NCI-H2029 treated with DMSO at 0.1 percent for 48 hours (cell line): ENCODE measurements around the gene ZDHHC5.

Experiments used
- DNase-seq: peaks from one replicate; lab custom pipeline; 2025; lab: John Stamatoyannopoulos, UW

Gene ZDHHC5

DNA sequence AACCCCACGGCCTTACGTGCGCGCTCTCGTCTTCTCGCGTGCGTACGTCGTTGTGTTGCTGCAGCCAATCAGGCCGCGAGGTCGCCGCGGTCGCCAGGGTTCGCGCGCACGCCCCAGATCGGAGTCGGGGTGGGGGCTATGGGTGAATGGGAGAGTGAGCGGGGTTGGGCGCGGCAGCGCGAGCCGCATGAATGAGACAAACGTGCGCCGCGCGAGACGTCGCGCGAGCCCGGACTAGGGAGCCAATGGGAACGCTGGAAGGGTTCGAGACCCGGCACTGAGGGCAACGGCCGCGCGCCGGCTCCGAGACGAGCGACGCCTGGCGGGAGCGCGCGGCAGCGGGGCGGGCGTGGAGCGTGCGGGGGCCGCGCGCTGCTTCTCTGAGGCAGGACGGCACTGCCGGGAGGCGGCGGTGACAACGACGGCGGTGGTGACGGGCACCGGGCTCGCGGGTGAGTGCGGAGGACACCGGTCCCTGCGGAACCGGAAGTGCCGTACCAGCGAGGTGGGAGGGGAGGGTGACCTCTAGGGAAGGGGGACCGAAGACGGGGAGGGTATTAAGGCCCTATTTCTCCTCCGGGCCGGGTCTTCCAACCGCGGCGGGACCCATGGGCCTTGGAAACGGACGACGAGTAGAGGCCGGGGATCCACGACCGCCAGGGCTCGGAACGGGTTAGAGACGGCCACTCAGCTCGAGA, at the start of gene ZDHHC5:
Gene ZDHHC5, plus strand, starts transcription at position 379 of the 698 bp plus-strand sequence. CDS start 4,977 bp downstream, outside the sequence.
- DNase-seq, result peak; percentile 98

- no peak for DNase-seq
Measured at GRCh38 chr11:57618438-57618837, 49.5 kb upstream of the ZDHHC5 start.

- DNase-seq, result no peak
Measured at GRCh38 chr11:57619331-57619730, 48.6 kb upstream of the ZDHHC5 start.

DNA sequence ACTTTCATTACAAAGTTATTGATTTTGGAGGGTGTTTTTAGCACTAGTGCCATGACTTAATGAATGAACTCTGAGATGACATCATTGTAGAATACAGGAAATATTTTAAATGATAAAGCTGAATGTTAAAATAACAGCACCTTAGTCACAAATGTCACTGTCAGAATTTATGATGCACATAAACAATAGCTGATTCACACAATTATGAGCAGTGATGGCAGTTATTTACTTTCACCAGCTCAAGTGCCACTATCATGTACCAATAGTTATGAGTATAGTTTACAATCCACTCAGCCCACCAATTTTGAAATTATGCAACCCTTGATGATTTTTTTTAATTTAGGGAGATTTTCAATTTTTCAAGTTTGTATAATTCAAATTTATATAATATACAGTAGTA, 47.4 kb upstream of the ZDHHC5 start:
- DNase-seq, result no peak

GRCh38 chr11:57622263-57622662, 45.7 kb upstream of the ZDHHC5 start:
- DNase-seq, result no peak

- DNase-seq, result no peak
Measured at GRCh38 chr11:57624864-57625263, 43.0 kb upstream of the ZDHHC5 start.

GRCh38 chr11:57626895-57627294, 41.0 kb upstream of the ZDHHC5 start:
- no peak for DNase-seq

DNA sequence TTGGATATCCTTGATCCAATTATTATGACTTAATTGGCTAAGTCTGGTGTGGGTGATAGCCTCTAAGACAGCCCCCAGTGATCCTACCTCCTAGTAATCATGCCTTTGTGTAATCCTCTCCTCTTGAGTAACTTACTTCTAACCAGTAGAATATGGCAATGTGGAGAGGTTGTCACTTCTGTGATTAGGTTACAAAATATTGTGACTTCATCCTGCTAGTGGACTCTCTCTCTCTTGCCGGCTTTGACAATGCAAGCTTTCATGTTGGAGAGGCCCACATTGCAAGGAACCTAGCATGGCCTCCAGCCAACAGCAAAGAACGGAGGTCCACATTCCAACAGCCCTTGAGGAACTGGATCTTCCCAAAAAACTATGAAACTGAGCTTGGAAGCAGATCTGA, 37.7 kb upstream of the ZDHHC5 start:
- no peak for DNase-seq

- DNase-seq, result no peak
Measured at GRCh38 chr11:57632116-57632515, 35.8 kb upstream of the ZDHHC5 start.

DNA sequence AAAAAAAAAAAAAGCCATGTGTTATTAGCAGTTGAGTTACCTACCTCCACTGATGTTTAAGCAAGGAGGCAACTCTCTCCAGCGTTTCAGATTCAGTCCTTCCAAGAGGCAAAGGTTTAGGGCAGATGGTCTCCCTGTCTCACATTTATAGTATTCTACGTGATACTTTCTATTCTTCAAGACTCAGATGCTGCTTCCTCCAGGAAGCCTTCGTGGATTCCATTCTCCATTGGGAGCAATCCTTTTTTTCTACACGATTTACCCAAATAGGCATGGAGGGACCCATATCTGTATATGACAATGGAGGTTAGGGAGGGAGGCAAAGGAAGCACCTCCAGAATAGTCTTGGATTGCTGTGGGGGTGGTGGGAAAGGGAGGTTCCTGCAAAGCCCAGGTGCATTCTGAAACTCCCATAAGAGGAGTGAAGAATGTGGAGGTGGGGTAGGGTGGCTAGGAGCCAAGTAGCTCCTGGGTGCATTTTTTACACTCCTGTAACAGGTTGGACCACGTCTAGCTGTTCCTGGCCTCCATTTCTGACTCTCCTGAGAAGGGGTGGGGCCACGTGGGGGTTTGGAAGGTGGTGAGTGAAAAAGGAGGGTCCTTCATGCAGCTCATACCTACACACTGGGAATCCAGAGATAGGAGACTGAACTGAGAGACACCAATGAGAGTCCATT, 34.4 kb upstream of the ZDHHC5 start:
- no peak for DNase-seq

GRCh38 chr11:57634311-57634710, 33.6 kb upstream of the ZDHHC5 start:
- no peak for DNase-seq

DNA sequence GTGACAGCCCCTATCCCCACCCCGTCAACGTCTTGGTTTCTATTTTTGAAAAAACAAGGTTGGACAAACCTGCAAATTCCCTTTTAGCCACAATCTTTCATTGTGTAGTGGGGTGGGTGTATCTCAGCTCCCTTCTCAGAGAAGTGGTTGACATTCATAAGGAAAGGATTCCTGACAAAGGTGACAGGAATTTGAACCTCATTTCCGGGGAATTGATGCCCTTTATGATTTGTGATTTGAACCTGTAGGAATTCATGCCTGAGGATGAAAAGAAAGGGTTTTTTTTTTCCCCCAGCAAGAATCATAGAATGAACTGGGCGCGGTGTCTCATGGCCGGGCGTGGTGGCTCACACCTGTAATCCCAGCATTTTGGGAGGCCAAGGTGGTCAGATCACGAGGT, 32.7 kb upstream of the ZDHHC5 start:
- no peak for DNase-seq

- no peak for DNase-seq
Measured at GRCh38 chr11:57637626-57638004, 30.3 kb upstream of the ZDHHC5 start.

GRCh38 chr11:57638005-57638781, 29.7 kb upstream of the ZDHHC5 start:
- DNase-seq, result no peak

DNA sequence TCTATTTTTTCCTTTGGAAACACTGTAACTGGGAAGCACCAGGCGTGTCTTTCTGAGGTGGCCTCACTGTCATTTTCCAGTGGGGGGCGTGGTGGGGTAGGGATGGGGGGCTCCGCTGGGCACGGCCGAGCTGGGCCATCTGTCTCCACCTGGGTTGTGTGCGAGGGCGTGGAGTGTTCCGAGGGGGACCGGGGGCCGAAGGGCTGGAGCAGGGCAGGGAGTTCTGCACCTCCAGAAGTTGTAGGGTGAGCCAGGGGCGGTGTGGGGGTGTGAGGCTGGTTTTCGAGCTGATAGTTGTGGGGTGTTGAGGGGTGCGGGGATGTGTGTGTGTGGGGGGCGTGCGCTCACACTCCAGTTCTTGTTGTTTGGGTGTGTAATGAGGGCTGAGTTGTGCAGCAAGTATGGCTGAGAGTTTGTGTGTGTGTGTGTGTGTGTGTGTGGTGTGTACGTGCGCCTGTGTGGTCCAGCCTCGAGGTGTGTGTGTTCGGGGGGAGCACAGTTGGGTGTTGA, 29.0 kb upstream of the ZDHHC5 start:
- DNase-seq, result no peak

DNA sequence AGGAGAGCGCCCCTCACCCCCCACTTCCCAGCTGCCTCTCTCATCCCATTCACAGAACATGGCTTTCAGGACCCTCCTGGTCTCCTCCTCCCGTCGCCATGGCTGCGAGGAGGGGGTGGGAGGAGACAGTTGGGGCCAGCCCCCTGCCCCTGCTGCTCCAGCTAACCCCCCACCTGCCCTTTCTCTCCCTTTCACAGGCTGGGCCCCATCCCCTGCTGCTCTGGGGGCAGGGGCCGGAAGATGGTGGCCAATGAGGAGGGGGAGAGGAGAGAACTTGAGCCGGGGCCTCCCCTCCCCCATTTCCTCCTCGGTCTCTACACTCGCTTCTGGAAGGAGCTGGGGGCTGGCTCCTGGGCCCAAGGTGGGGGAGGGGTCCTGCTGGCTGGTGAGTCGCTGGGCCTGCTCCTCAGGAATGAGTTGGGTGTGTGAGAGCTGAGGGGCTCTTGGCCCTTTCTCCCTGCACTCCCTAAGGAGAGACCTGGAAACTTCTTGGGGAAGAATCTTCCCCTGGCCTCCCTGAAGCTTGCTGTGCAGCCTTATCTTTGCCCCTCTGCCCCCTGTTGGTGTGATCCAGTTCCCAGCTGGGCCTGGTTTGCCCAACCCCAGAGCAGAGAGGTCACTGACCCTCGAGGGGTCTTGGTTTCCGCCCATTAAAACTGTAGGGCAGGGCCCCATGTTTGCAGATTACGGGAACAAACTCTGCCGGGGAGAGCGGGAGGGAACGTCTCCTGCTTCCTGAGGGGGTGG, 28.4 kb upstream of the ZDHHC5 start:
- DNase-seq, result no peak

DNA sequence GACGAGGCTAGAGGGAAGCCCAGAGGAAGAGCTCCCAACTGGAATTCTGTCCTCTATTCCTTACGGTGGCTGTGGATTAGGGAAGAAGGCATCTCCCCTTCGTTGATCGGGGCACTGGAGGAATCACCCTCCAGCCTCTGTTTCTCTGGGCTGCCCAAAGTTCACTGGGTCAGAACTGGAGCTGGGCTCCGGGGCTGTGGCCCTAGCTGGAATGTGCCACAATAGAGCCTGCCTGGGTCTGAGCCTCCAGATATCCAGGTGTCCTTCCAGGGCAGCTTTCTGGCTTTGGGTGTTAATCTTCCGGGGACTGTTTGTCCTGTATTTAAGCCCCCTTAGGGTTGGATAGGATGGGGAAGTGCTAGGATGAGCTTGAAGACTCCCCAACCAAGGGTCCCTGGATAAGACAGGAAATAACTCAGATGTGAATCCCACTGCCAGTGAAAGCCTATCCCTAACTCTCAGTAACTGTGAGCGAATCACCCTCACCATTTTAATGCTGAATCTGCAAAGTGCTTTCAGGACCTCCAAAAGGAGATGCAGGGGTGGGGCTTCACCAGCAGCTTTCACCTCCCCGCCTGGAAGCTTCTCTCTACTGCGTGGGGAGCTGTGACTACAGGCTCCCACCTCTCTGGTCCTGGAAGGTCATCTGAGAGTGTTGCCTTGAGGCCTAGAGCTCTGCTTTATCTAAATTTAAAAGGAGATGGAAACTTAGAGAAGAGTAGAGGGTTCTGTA, 27.7 kb upstream of the ZDHHC5 start:
- DNase-seq, result no peak

DNA sequence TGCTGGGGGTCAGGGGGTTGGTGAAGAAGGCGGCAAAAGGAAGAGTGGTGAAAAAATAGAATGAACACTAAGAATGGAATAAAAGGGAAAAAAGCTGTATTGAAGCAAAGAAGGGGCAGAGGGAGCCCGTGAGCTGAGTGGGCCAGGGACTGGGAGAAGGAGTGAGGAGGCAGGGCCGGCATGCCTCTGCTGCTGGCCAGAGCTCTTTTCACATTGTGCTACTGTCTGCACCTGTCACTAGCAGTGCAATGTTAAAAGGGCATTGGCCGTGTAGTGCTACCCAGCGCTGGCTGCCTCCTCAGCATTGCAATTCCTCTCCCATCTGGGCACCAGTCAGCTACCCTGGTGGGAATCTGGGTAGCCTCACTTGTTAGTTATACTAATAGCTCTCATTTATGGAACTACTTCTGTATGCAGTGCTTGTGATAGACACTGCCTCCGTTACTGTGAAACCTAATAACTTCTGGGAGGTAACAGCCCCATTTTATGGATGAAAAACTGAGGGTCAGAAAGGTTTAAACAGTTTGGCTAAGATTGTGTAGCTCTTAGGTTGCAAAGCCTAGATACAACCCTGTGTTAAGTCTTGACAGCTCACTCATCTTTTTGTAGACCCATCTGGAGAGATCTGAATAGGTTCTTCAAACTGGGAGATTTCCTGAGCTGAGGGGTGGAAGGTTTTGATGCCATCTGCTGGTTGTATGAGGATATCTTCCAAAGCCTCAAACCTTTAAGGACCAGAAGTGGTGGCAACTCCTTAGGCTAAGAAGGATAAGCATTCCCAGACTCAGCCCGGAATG, 26.7 kb upstream of the ZDHHC5 start:
- peak; percentile 36 for DNase-seq

DNA sequence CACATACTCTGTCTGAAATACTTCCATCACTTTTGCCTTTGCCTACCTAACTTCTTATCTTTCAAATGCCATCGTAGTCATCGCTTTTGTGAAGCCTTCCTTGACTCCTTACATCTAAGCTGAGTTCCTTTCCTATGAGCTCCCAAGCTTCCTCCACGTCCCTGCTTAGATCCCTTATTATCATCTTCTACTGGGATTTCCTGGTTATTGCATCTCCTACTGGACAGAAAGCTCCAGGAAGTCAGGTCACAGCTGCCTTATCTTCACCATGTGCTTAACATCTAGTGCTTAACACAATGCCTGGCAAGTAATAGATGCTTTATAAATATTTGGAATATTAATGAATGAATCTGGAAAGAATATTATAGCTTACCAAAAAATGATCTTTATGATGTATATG, 24.1 kb upstream of the ZDHHC5 start:
- DNase-seq, result no peak
